PC-3 (cell line): ENCODE results near the gene ZNF366. TPM values are rescaled to one million over a fixed set of nuclear protein-coding genes. Genes with fewer than 3 reads are reported as not detected.

Experiments
- ATAC-seq: fragments of 200-7000 bp; cut with Tn5 transposase; 2 replicates; pipeline ENCODE4 v1.9.1; 2020; ENCODE audit warnings: mild to moderate bottlenecking, moderate library complexity
- BruUV-seq: library from RNA; stranded (reverse); fragments of 400-500 nt; replicated peaks from 2 replicates; lab custom pipeline; 2021; lab: Mats Ljungman, UMichigan
- CTCF ChIA-PET: fragments of 300-600 bp; sonication (Branson Sonifier 250); formaldehyde crosslinking; loops from one replicate; lab custom pipeline; 2022; ENCODE audit warnings: antibody characterized with exemption; lab: Charles Lee
- POLR2A ChIA-PET: fragments of 300-600 bp; sonication (Branson Sonifier 250); formaldehyde crosslinking; loops from one replicate; lab custom pipeline; 2022; ENCODE audit warnings: antibody characterized with exemption; ENCODE audit not compliant: unreplicated experiment; lab: Charles Lee
- DNase-seq: peaks from one replicate; pipeline ENCODE4 v3.0.0-alpha.2; 2015
- H2AFZ ChIP-seq: fragments of 300-600 bp; sonication (generic); 2 replicates; pipeline ENCODE4 v1.6.0; 2016; ENCODE audit warnings: antibody characterized with exemption, low read length
- H3F3A ChIP-seq: fragments of 300-600 bp; sonication (generic); one replicate; pipeline ENCODE4 v1.6.0; 2017; ENCODE audit warnings: antibody characterized with exemption, low read length, control low read depth, mild to moderate bottlenecking; ENCODE audit not compliant: unreplicated experiment
- H3K27ac ChIP-seq: fragments of 300-600 bp; sonication (generic); 2 replicates; pipeline ENCODE4 v1.5.1; 2016; ENCODE audit warnings: mild to moderate bottlenecking, low read length
- H3K27me3 ChIP-seq: fragments of 300-600 bp; sonication (generic); 2 replicates; pipeline ENCODE4 v1.6.1; 2016; ENCODE audit warnings: low read length, mixed read lengths
- H3K36me3 ChIP-seq: fragments of 300-600 bp; sonication (generic); 2 replicates; pipeline ENCODE4 v1.6.1; 2016; ENCODE audit warnings: low read depth, mixed run types, low read length, mixed read lengths
- H3K4me1 ChIP-seq: fragments of 300-600 bp; sonication (generic); 2 replicates; pipeline ENCODE4 v1.5.1; 2016; ENCODE audit warnings: low read length; ENCODE audit not compliant: insufficient read depth
- H3K4me2 ChIP-seq: fragments of 300-600 bp; sonication (generic); 2 replicates; pipeline ENCODE4 v1.6.0; 2016; ENCODE audit warnings: low read length
- H3K4me3 ChIP-seq: fragments of 300-600 bp; sonication (generic); 2 replicates; pipeline ENCODE4 v1.5.1; 2016; ENCODE audit warnings: mild to moderate bottlenecking, low read length, mixed read lengths
- H3K79me2 ChIP-seq: fragments of 300-600 bp; sonication (generic); 2 replicates; pipeline ENCODE4 v1.6.1; 2017; ENCODE audit warnings: low read length, mixed read lengths
- H3K9ac ChIP-seq: fragments of 300-600 bp; sonication (generic); 2 replicates; pipeline ENCODE4 v1.6.0; 2016; ENCODE audit warnings: mild to moderate bottlenecking, low read length
- H3K9me2 ChIP-seq: fragments of 300-600 bp; sonication (generic); replicated peaks from 2 replicates; pipeline ENCODE4 v1.6.1; 2016; ENCODE audit warnings: mixed run types, low read length, mixed read lengths
- H3K9me3 ChIP-seq: fragments of 300-600 bp; sonication (generic); 2 replicates; pipeline ENCODE4 v1.6.1; 2016; ENCODE audit warnings: low read length, mixed read lengths
- H4K20me1 ChIP-seq: fragments of 300-600 bp; sonication (generic); 2 replicates; pipeline ENCODE4 v1.6.1; 2016; ENCODE audit warnings: low read length, mixed read lengths
- EZH2 ChIP-seq: fragments of 300-600 bp; sonication (generic); IDR thresholded peaks from one replicate; pipeline ENCODE4 v1.6.1; 2017; ENCODE audit warnings: antibody characterized with exemption, mild to moderate bottlenecking, low read length; ENCODE audit not compliant: unreplicated experiment
- EZH2phosphoT487 ChIP-seq: fragments of 300-600 bp; sonication (generic); IDR thresholded peaks from 2 replicates; pipeline ENCODE4 v1.6.1; 2018; ENCODE audit warnings: mild to moderate bottlenecking, antibody characterized with exemption, low read length, borderline replicate concordance
- intact Hi-C: fragments of 100-400 bp; cut with micrococcal nuclease; formaldehyde crosslinking; loops from 2 replicates; pipeline ENCODE4 v1.9.0; 2023
- total RNA-seq: library from RNA; depleted of rRNA; stranded (reverse); fragments of >200 nt; gene quantifications from 2 replicates; pipeline ENCODE4 v1.2.3, GENCODE V29; 2014
- TF ChIP-seq, protein P1 (sequence below): fragments of 300-600 bp; sonication (generic); conservative IDR thresholded peaks from 2 replicates; pipeline ENCODE4 v1.5.1; 2017; ENCODE audit warnings: antibody characterized with exemption, low read depth, mild to moderate bottlenecking, low read length

ZNF366 gene
- total RNA-seq, 1 experiment from 2014 or later = not detected

DNA sequence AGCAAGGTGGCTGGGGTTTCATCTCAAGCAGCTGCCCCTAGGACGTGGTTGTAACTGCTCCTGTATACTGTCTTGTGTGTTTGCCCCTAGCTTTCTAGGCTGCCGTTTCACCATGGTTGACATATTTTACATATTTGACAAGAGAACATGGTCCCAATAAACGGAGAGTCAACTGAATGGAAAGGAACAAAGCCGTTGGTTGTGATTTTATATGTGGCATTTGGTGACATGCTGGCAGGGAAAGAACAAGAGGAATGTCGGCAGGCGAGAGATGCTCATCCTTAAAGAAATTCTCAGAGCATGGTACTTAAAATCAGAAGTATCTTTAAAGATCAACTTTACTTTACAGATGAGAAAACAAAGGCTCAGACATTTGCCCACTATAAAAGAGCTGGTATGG is 11.8 kb downstream of the ZNF366 start:
- POLR2A ChIA-PET = interaction anchor here (0.6 kb wide), 1 partner anchor 10 kb away, joined by 3 read pairs; no protein-coding TSS in a partner anchor
- intact Hi-C loops = loop anchor here (5.0 kb wide), 1 partner anchor 43 kb away; no protein-coding TSS in a partner anchor
- CTCF ChIA-PET = no interaction called here
- Histone ChIP-seq H3K27ac (no peak overlapping the region), H3K27me3 (no peaks in the 10 kb centered on the region), H3K9ac (no peak overlapping the region), H3K9me2 (no peaks in the 10 kb centered on the region), H3K36me3 (no peaks in the 10 kb centered on the region), H3K4me2 (no peak overlapping the region), H3K9me3 (no peaks in the 10 kb centered on the region), H3F3A (no peaks in the 10 kb centered on the region), H3K79me2 (no peaks in the 10 kb centered on the region), H3K4me3 (no peak overlapping the region), H4K20me1 (no peaks in the 10 kb centered on the region), H3K4me1 (peaks cover 15% of the 10 kb centered on the region), H2AFZ (no peak overlapping the region)
- BruUV-seq = no TSS peak
- TF ChIP-seq EZH2 = no peak
- no peak for TF ChIP-seq EZH2phosphoT487
- TF ChIP-seq, protein P1, sequence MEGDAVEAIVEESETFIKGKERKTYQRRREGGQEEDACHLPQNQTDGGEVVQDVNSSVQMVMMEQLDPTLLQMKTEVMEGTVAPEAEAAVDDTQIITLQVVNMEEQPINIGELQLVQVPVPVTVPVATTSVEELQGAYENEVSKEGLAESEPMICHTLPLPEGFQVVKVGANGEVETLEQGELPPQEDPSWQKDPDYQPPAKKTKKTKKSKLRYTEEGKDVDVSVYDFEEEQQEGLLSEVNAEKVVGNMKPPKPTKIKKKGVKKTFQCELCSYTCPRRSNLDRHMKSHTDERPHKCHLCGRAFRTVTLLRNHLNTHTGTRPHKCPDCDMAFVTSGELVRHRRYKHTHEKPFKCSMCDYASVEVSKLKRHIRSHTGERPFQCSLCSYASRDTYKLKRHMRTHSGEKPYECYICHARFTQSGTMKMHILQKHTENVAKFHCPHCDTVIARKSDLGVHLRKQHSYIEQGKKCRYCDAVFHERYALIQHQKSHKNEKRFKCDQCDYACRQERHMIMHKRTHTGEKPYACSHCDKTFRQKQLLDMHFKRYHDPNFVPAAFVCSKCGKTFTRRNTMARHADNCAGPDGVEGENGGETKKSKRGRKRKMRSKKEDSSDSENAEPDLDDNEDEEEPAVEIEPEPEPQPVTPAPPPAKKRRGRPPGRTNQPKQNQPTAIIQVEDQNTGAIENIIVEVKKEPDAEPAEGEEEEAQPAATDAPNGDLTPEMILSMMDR = no peak
- no peak for ATAC-seq
- DNase-seq = no peak

DNA sequence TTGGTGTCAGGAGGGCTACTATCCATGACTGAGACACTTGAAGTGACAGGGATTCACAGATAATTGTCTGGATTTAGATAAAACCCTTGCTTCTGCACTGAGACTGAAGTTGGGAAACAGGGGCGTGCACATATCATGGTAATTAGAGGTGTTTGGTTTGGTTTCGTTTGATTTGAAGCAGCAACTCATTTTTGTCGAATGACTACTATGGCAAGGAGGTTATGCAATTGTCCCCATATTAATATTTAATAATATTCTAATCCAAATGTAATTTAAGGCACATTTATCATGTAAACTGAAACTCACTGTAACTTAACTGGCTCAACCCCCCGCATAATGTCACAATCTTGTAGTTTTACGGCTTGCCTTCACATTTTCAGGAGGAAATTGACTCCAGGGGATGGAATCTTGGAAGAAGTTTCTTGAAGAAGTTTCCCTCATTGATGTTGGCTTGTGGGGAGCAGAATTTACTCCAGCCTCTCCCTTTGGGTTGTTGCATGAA is 12.5 kb downstream of the ZNF366 start:
- Histone ChIP-seq H3K36me3 (no peaks in the 10 kb centered on the region), H3K4me2 (no peak overlapping the region), H4K20me1 (no peaks in the 10 kb centered on the region), H3K4me1 (peaks cover 15% of the 10 kb centered on the region), H3K27me3 (no peaks in the 10 kb centered on the region), H3F3A (no peaks in the 10 kb centered on the region), H3K27ac (no peak overlapping the region), H3K9ac (no peak overlapping the region), H3K4me3 (no peak overlapping the region), H3K79me2 (no peaks in the 10 kb centered on the region), H3K9me3 (no peaks in the 10 kb centered on the region), H2AFZ (no peak overlapping the region), H3K9me2 (no peaks in the 10 kb centered on the region)
- ChIA-PET POLR2A (no interaction called here), CTCF (no interaction called here)
- no peak for DNase-seq
- intact Hi-C loops = loop anchor here (5.0 kb wide), 1 partner anchor 42 kb away; no protein-coding TSS in a partner anchor
- BruUV-seq = no TSS peak
- ATAC-seq = no peak
- TF ChIP-seq EZH2 = no peak
- TF ChIP-seq, protein P1 = no peak
- TF ChIP-seq EZH2phosphoT487 = no peak

DNA sequence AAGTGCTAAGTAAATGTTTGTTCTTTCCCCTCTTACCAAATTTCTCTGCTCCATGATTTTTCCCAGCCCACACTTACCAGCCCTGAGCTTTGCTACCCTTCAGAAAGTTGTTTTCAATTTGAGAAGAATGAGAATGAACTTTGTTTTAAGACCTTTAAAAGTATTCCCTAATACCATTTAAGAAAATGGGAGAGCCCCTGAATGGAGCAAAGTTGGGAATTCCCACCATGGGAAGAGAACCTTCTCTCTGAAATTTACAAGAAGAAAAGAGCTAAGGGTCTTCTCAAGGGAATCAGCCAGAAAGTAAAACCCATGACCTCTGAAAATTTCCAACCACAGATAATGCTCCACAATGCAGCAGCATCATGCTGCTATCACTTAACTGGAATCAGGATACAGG is 17.7 kb downstream of the ZNF366 start:
- no TSS peak for BruUV-seq
- Histone ChIP-seq H3K9me3 (no peaks in the 10 kb centered on the region; the same call in 1 of the 2 replicates), H3K9ac (no peak overlapping the region), H3K4me1 (no peaks in the 10 kb centered on the region), H3F3A (no peaks in the 10 kb centered on the region), H3K9me2 (no peaks in the 10 kb centered on the region), H3K27ac (no peak overlapping the region), H3K36me3 (no peaks in the 10 kb centered on the region), H3K79me2 (no peaks in the 10 kb centered on the region), H3K27me3 (no peaks in the 10 kb centered on the region), H2AFZ (no peak overlapping the region), H4K20me1 (no peaks in the 10 kb centered on the region), H3K4me3 (no peak overlapping the region), H3K4me2 (no peak overlapping the region)
- POLR2A ChIA-PET = no interaction called here
- no peak for ATAC-seq
- CTCF ChIA-PET = no interaction called here
- TF ChIP-seq EZH2phosphoT487 = no peak
- TF ChIP-seq EZH2 = no peak
- TF ChIP-seq, protein P1 = no peak
- intact Hi-C loops = no loop called here
- no peak for DNase-seq
